NCI-H526 treated with DMSO at 0.1 percent for 48 hours (cell line): Measurements from ENCODE around the gene C17orf113.

Source experiments
- DNase-seq: peaks from one replicate; lab custom pipeline; 2025; lab: John Stamatoyannopoulos, UW

The C17orf113 gene

GRCh38 chr17:42050393-42051012, at the start of gene C17orf113:
TSS of gene C17orf113 (minus strand) at chr17:42050601. CDS start at chr17:42043376, 7,225 bp downstream.
- peak; percentile 45 for DNase-seq

DNA sequence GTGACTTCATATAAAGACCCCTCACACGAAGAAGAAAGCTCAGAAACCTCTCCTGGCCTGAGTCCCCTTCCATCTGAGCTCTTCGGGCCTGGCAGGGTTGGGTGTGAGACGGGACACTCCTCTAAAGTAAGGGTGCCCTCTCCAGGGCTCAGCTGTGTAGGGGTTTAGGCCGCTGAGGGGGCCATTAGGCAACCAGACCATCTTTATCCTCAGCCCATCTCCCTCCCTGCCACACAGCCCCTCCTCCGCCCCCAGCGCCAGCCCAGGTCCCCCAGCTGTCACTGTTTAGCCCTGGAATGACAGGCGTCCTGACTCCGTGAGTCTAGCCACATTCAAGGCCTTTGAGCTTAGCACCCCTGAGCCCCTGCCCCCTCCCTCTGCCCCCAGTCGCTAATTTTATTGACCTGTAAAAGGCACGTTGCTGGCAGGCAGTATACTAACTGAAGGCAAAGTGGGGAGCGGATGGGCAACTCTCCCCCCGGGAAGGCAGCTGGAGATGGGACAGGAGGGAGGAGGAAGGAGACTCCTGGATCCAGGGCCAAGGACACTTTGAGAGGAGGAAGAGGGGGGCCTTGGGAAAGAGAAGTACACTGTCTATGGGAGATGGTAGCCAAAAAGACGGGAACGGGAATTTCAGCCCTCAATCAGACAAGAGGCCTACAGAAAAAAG, 48.5 kb upstream of the C17orf113 start:
- DNase-seq, result no peak

- DNase-seq, result no peak
These were observed 47.6 kb upstream of the C17orf113 start, which contains the start of gene ZNF385C for GRCh38 chr17:42097691-42098631. TSS of gene ZNF385C (minus strand) at chr17:42098473. CDS start at chr17:42063056, 35,417 bp downstream.

DNA sequence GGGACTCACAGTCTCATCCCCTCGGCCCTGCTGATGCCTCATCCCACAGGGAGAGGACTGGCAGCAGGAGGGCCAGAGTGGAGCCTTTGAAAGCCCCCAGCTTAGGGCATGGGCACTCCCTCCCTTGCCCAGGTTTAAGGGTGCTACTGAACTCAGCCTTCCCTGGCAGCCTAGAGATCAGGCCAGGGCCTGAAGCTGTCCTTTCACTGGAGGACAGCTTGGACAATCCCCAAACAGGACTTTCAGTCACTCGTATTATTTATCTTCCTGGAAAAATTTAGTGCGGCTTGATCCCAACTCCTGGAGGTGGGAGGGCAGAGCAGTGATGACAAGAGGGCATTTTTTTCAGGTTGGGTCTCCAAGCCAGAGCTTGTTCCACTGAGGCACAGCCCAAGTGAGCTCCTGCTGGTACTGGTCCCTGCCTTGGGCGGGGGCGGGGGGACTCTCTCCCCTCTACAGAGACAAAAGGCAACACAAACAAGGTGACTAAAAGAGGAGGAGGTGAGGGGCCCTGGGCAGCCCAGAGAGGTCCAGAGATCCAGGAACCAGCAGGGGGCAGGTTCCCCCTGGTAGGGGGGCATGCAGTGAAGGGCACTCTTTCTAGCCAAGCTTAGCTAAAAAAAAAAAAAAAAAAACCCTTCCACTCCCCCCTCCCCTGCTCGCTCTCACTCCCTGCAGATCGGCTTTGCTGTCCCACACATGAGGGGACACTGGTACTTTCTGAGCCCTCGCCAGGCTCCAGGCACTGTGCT, 46.1 kb upstream of the C17orf113 start:
- DNase-seq, result no peak

DNA sequence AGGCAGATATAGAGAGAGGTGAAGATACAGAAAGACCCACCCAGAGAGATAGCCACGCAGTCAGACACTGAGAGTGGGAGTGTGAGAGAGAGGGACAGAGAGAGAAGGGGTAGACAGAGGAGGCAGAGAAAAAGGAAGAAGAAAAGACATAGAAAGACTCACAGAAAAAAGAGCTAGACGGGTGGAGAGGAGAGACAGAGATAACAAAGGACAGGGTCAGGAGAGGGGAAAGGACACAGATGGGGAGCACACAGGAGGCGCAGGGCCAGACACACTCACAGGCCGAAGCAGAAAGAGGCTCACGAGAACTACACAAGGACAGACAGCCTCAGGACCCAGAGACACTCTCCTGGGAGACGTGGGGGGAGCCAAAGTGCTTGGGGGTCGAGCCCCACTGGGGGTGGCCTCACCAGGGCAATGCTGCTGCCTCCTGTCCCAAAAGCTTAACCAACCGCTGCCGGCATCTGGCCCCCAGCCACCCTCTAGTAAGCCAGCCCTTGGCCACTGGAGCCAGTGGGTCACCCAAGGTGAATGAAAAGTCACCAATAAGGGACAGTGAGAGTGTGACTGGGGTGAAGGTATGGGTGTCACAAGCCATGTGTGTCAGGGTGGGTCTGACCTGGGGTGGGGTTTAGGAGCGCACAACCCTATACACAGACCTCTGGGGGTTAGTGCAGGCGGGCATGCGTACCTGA, 44.1 kb upstream of the C17orf113 start:
- no peak for DNase-seq

DNA sequence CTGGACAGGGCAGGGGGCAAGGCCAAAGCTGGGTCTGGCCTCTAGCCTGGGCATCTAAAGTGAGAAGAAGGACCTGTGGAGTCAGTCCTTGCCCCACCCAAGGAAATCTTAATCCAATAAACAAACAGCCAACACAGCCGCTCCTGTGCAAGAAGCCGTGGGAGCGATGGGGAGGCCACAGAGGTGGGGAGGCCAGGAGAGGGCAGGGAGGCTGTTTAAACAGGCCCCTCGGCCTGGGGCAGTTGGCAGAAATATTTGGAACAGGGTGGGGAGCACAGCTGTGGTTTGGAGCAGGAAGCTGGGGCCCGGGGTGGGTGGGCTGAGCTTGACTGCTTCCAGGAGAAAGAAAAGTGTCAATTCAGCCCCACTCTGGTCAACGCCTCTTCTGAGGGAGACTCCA, 42.5 kb upstream of the C17orf113 start:
- no peak for DNase-seq

DNA sequence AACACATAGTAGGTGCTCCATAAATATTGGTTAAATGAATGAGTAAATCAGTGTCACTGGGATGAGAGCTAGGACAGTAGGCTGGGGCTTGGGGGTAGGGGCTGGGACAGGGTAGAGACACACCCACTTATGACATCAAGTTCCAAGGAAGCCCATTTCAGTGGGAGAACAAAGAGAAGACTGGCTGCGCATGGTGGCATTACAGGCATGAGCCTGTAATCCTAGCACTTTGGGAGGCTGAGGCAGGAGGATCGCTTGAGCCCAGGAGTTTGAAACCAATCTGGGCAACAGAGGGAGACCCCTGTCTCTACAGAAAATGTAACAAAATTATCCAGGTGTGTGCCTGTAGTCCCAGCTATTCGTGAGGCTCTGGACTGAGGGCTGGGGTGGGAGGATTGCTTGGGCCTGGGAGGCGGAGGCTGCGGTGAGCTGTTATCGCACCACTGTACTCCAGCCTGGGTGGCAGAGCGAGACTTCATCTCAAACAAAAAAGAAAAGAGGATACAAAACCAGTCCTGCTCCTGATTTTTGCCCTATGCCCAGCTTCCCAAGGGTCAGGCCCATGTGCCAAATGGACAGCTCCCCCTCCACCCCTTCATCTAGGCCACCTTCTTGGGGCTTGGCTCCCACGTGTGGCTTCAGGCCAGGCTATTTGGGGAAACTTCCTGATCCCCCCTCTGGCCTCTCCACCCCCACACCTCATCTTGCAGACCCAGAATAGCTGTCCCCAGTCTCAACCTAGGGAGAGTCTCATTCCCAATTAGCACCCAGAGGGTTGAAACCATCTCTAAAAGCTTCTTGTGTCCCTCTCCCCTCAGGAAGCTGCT, 40.8 kb upstream of the C17orf113 start:
- DNase-seq, result no peak

DNA sequence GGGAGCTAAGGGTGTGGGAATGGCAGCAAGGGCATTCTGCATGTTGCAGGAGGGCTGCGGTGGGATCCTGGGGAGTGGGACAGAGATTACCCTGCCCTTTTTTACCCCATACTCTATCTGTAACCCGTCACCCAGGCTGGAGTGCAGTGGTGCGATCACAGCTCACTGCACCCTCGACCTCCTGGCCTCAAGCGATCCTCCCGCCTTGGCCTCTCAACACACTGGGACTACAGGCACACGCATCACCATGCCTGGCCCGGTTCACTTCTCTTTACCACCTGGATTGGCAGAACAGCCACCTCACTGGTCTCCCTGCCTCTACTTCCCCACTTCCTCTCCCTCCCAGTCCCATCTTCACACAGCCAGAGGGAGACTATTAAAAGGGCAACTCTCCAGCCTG, 38.3 kb upstream of the C17orf113 start:
- DNase-seq, result no peak

DNA sequence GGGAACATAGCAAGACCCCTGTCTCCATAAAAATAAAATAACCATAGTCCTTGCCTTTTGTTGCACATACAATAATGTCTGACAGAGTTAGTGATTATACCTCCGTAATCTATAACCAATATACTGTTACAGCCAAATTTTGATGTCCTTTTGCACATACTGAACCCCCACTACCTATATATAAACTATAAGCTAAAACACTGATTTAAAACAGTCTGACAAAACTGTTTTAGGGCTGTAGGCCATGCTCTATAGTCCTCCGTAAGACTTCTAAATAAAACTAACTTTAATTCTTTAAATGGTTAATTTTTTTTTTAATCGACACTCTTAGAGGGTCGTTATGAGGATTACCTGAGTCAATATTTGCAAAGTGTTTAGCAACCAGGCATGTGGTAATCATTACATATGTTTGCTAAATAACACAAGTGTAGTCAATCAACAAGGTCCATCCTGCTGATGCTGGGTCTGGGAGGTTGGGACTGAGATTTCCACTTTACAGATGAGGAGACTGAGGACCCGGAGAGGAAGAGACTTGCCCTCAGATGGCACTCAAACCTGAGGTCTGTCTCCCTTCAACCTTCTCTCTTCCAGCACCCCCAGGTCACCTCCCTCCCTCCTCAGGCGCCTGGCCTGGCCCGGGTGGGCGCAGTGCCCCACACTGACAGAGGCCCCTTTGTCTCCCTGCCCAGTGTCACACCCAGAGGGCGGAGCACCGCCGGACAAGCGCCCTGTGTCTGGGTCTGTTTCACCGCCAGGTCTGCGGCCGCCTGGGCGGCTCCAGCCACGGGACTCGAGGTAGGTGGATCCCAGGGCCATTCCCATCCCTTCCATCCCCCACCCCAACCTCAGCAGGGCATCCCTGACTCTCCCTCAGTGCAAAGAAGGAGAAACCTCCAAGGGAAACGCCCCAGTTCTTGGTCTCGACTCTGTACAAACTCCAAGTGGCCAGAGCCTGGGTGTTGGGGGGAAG, 37.6 kb upstream of the C17orf113 start:
- DNase-seq, result no peak

GRCh38 chr17:42087042-42087701, 36.8 kb upstream of the C17orf113 start:
- DNase-seq, result no peak

DNA sequence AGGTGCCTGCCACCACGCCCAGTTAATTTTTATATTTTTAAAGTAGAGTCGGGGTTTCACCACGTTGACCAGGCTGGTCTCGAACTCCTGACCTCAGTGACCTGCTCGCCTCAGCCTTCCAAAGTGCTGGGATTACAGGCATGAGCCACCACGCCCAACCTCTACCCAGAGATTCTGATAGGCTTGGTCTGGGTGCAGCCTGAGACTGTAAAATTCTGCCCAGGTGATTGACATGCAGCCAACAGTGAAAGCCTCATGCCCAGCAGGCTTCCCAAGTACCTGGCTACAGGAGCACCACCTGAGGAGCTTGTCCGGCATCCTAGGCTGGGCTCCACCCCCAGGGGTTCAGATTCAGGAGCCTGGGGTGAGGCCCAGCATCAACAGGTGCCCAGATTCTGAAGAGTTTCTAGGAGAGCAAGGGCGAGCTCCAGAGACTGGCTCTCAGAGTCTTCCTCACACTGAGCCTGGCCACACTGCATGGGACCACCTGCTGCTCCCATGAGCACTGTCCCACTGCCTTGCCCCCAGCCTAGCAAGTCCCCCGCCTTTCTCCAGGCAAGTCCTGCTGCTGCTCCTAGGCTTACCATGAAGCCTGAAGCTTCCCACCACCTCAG, 31.2 kb upstream of the C17orf113 start:
- DNase-seq, result no peak

DNA sequence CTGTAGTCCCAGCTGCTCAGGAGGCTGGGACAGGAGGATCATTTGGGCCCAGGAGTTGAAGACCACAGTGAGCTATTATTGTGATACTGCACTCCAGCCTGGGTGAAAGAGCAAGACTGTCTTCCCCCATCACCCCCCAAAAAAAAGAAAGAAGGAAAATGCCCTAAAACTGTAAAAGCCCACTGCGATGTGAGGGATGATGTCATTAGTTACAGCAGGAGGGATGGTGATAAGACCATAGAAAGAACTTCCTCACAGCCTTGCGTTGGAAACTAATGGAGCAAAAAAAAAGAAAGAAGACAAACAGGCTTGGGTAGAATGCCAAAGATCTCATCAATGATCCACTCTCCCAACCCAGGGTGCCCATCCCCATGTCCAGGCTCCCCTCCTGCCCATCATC, 29.1 kb upstream of the C17orf113 start:
- DNase-seq, result no peak

DNA sequence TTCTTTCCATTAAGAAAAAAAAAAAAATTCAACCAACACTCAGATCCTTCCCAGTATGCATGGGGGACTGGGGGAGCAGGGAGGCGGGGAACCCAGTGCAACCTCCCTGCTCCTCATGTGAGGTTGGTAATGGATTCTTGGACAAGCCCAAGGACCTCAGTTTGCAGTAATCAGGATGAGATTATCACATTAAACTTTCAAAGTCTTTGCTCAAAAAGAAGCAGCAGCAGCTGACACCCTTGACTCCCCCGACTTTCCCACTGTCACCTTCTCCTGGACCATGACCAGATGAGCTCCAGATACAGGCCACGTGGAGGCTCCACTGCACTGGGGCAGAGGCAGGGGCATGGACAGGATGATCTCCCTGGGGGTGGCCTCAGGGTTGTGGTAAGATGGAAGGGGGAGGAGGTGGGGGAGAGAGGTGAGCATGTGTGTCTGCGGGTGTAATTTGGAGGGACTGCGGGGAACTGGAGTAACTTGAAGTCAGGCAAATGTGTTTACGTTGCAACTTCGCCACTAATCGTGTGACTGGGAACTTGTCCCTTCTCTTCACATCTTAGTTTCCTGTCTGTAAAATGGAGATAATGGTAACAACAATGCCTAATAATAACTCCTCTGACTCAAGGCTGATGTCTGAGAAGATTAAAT, 28.1 kb upstream of the C17orf113 start:
- no peak for DNase-seq

DNA sequence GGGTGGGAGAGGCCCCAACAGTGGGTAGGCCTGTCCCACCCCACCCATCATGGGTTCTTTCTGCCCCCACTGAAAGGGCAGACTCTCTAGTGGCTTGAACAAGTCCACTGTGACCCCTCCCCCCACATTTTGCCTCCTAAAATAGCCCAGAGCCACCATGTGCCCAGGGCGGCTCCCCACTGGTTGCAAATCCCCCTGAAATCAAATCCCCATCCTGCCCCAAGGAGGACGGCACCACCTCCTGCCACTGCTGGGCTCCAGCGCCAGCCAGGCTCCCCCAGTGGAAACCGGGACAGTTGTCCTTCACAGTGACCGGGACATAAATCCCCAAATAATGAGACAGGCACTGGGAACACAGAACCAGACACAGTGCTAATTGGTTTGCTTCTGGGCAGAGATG, 27.4 kb upstream of the C17orf113 start:
- DNase-seq, result no peak

DNA sequence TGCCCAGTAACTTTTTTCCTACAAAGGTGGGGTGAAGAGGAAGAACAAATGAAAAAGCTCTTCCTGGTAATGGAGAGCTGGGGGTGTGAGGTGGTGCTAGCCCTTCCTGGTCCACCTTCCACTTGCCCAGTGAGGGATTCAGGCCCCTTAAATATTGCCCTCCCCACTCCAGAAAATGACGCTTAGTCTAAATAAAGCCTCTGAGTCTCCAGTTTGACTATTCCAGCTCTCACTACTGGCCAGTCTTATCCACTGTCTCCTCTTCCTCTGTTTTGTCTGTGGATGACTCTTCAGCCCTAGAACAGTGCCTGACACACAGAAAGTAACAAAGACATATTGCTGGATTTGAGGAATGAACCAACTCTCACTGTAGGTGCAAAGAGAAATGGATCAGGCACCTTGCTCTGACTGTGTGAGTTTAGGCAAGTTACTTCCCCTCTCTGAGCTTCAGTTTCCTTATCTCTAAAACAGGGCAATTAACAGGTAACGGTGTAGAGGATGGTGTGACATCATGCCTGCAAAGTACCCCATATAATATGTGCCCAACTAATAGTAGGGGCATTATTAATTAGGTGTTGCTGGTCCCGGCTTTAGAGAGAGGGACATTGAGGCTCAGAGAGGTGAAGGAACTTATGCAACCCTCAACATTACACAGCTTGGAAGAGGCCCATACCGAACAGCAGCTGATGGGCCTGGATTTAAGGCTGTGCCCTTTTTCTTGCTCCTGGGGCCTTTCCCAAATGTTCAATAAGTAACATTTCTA, 26.6 kb upstream of the C17orf113 start:
- no peak for DNase-seq

GRCh38 chr17:42075789-42076188, 25.4 kb upstream of the C17orf113 start:
- DNase-seq, result no peak
